DOHH2 (cell line): Measurements from ENCODE around the gene RNF6.

ENCODE experiments used
- H3F3A ChIP-seq: fragments of 200-600 bp; sonication (generic), shearing (Covaris generic); 2 replicates; pipeline ENCODE4 v1.6.0; 2016; ENCODE audit warnings: antibody characterized with exemption, mild to moderate bottlenecking; ENCODE audit not compliant: control insufficient read depth, insufficient read depth
- H3K27ac ChIP-seq: fragments of 200-600 bp; sonication (generic); 2 replicates; pipeline ENCODE4 v1.5.1; 2014; ENCODE audit warnings: low read depth, mild to moderate bottlenecking, low read length, moderate library complexity
- H3K27me3 ChIP-seq: fragments of 200-600 bp; sonication (generic); 2 replicates; pipeline ENCODE4 v1.6.1; 2014; ENCODE audit warnings: mild to moderate bottlenecking, low read length, mixed read lengths; ENCODE audit not compliant: control insufficient read depth
- H3K36me3 ChIP-seq: fragments of 200-600 bp; sonication (generic); 2 replicates; pipeline ENCODE4 v1.6.1; 2014; ENCODE audit warnings: mild to moderate bottlenecking, low read length, moderate library complexity, mixed read lengths; ENCODE audit not compliant: control insufficient read depth
- H3K4me1 ChIP-seq: fragments of 200-600 bp; sonication (generic); 2 replicates; pipeline ENCODE4 v1.6.1; 2014; ENCODE audit warnings: mild to moderate bottlenecking, low read length, mixed read lengths; ENCODE audit not compliant: control insufficient read depth
- H3K4me2 ChIP-seq: fragments of 200-600 bp; sonication (generic); 2 replicates; pipeline ENCODE4 v1.6.0; 2014; ENCODE audit warnings: mild to moderate bottlenecking, low read length, moderate library complexity
- H3K4me3 ChIP-seq: fragments of 200-600 bp; sonication (generic); 2 replicates; pipeline ENCODE4 v1.5.1; 2014; ENCODE audit warnings: mild to moderate bottlenecking, low read length, mixed read lengths
- H3K79me2 ChIP-seq: fragments of 200-600 bp; sonication (generic); 2 replicates; pipeline ENCODE4 v1.6.1; 2014; ENCODE audit warnings: mild to moderate bottlenecking, low read length, mixed read lengths; ENCODE audit not compliant: control insufficient read depth
- H3K9me2 ChIP-seq: fragments of 200-600 bp; sonication (generic); replicated peaks from 2 replicates; pipeline ENCODE4 v1.6.1; 2014; ENCODE audit warnings: mild to moderate bottlenecking, low read length, mixed read lengths; ENCODE audit not compliant: control insufficient read depth
- H3K9me3 ChIP-seq: fragments of 200-600 bp; sonication (generic); 2 replicates; pipeline ENCODE4 v1.6.1; 2014; ENCODE audit warnings: antibody characterized with exemption, low read length, mixed read lengths; ENCODE audit not compliant: control insufficient read depth, insufficient read depth
- H4K20me1 ChIP-seq: fragments of 200-600 bp; sonication (generic); 2 replicates; pipeline ENCODE4 v1.6.0; 2014; ENCODE audit warnings: low read depth, mild to moderate bottlenecking, antibody characterized with exemption, low read length, moderate library complexity; ENCODE audit not compliant: control insufficient read depth, insufficient read depth
- CTCF ChIP-seq: fragments of 200-600 bp; sonication (generic); IDR thresholded peaks from one replicate; pipeline ENCODE4 v1.5.1; 2014; ENCODE audit warnings: antibody characterized with exemption, mild to moderate bottlenecking, low read depth, low read length; ENCODE audit not compliant: poor library complexity, severe bottlenecking
- EZH2phosphoT487 ChIP-seq: fragments of 200-600 bp; sonication (generic); IDR thresholded peaks from 2 replicates; pipeline ENCODE4 v1.6.1; 2017; ENCODE audit warnings: borderline replicate concordance, mild to moderate bottlenecking, antibody characterized with exemption, low read length, moderate library complexity, mixed read lengths

The RNF6 gene

GRCh38 chr13:26216042-26216441 is 6.1 kb downstream of the RNF6 start:
- Histone ChIP-seq H4K20me1 (no peaks in the 10 kb centered on the region), H3K4me2 (no peak overlapping the region), H3F3A (0 out of 2 replicates have a peak, but pooled peaks cover 7% of the 10 kb centered on the region), H3K4me1 (peaks cover 18% of the 10 kb centered on the region), H3K27ac (no peak overlapping the region), H3K36me3 (peaks cover 94% of the 10 kb centered on the region), H3K27me3 (no peaks in the 10 kb centered on the region), H3K79me2 (peaks cover 18% of the 10 kb centered on the region), H3K9me2 (no peaks in the 10 kb centered on the region), H3K9me3 (no peaks in the 10 kb centered on the region), H3K4me3 (no peak overlapping the region)
- TF ChIP-seq EZH2phosphoT487: no peak
- TF ChIP-seq CTCF: no peak

DNA sequence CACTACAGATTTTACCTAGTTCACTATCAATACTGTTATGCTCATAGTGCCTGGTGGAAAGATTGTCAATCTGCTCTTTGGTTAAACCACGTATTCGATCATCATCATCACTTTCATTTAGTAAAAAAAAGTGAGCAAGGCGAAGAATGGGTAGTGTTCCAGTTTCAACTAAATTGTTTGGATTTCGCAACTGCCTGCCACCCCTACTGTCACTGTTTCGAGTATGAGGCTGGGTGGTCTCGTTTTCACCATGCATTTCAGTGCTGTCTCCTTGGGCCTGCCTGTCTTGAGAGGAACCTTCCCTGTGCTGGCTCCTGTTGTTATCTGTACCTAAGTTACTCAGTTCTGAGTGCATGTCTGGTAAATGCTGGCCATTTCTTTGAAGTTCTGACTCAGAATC is 8.1 kb downstream of the RNF6 start:
- TF ChIP-seq CTCF (no peak), EZH2phosphoT487 (no peak)

DNA sequence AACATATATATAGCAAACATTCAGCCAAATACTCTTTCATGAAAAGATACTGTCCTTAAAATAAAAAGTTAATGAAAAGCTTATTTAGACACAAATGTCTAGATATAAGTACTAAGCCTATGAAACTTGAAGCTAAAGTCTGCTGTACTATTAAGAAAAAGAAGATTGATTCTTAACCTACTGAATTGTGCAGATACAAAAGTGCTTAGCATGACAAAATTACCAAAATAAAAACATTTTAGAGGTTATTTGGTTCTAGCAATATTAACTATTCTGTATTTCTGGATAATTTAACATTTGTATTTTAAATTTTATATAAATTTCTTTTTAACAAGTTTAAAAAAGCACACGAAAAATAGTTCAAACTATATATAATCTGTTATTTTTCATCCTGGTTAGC is 8.8 kb downstream of the RNF6 start:
- Histone ChIP-seq H3K4me2 (no peak overlapping the region), H3K9me3 (no peaks in the 10 kb centered on the region), H4K20me1 (no peaks in the 10 kb centered on the region), H3K36me3 (peaks cover 86% of the 10 kb centered on the region), H3K27me3 (no peaks in the 10 kb centered on the region), H3F3A (0 out of 2 replicates have a peak, but pooled peaks cover 7% of the 10 kb centered on the region), H3K4me1 (no peaks in the 10 kb centered on the region), H3K79me2 (no peaks in the 10 kb centered on the region; the same call in 1 of the 2 replicates), H3K9me2 (no peaks in the 10 kb centered on the region), H3K27ac (no peak overlapping the region), H3K4me3 (no peak overlapping the region)
- TF ChIP-seq EZH2phosphoT487: no peak
- no peak for TF ChIP-seq CTCF

More for the DNA sequence above, 8.1 kb downstream of the RNF6 start:
- Histone ChIP-seq H3K36me3 (peaks cover 87% of the 10 kb centered on the region), H3K79me2 (no peaks in the 10 kb centered on the region; the same call in 1 of the 2 replicates), H3K4me3 (no peak overlapping the region), H3K27ac (no peak overlapping the region), H4K20me1 (no peaks in the 10 kb centered on the region), H3F3A (0 out of 2 replicates have a peak, but pooled peaks cover 7% of the 10 kb centered on the region), H3K4me1 (no peaks in the 10 kb centered on the region), H3K27me3 (no peaks in the 10 kb centered on the region), H3K4me2 (no peak overlapping the region), H3K9me2 (no peaks in the 10 kb centered on the region), H3K9me3 (no peaks in the 10 kb centered on the region)
